ENCODE measurements around the gene NFILZ.

NFILZ gene, protein sequence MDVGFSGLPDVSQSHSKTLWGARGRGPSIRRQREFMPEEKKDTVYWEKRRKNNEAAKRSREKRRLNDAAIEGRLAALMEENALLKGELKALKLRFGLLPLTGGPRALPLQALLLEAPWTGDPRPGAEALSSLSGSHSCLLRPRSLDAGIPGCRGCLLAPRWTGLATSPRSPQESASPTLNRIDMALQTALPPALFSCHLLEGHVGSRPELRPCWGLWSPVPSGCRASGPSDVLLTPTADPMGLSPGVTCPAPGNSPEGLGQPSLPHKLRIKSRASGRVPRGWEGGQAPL

DNA sequence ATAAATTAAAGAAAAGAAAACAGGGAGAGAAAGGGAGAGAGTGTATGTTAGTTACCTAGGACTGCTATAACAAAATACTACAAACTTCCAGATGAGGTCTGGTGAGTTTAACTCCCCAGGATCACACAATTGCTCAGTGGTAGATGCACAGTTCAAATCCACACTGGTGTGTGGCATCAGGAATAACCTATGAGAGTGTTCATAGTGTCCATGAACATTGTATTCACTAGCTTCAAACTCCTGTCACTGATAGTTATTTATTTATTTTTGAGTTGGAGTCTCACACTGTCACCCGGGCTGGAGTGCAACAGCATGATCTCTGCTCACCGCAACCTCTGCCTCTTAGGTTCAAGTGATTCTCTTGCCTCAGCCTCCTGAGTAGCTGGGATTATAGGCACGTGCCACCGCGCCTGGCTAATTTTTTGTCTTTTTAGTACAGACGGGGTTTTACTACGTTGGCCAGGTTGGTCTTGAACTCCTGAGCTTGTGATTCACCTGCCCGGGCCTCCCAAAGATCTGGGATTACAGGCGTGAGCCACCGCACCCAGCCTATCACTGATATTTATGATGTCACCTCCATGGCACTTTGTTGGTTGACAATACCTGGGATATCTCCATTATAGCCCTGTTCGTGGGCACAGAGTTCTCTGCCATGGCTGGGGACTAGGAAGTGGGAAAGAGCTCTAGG lies at the start of gene NFILZ:
Gene NFILZ, plus strand, starts transcription at position 638 of the 688 bp plus-strand sequence. CDS start 46,133 bp downstream, outside the sequence.
- no peak for DNase-seq (ENCODE audit: low spot score)

DNA sequence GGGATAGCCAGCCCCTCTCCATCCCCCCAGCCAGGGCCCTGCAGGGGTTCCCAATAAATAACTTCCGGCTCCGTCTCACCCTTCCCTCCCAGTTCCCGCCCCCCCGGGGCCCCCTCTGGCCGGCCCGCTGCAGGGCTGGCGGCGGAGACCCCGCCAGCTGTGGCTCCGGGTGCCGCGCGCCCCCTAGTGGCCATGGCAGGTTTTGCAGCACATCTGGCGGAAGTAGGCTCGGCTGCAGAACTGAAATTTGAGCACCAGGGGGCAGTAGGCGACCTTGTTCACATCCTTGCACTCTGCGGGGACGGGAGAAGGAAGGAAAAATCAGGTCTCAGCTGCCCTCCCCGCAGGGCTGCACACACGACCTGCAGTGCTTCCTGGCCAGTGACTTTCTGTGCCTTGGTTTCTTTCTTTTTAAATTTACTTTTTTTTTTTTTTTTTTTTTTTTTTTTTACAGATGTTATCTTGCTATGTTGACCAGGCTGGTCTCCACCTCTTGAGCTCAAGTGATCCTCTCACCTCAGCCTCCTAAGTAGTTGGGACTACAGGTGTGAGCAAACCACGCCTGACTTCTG lies 49.6 kb upstream of the NFILZ start:
- peak; percentile 89 for DNase-seq (ENCODE audit: low spot score)

DNA sequence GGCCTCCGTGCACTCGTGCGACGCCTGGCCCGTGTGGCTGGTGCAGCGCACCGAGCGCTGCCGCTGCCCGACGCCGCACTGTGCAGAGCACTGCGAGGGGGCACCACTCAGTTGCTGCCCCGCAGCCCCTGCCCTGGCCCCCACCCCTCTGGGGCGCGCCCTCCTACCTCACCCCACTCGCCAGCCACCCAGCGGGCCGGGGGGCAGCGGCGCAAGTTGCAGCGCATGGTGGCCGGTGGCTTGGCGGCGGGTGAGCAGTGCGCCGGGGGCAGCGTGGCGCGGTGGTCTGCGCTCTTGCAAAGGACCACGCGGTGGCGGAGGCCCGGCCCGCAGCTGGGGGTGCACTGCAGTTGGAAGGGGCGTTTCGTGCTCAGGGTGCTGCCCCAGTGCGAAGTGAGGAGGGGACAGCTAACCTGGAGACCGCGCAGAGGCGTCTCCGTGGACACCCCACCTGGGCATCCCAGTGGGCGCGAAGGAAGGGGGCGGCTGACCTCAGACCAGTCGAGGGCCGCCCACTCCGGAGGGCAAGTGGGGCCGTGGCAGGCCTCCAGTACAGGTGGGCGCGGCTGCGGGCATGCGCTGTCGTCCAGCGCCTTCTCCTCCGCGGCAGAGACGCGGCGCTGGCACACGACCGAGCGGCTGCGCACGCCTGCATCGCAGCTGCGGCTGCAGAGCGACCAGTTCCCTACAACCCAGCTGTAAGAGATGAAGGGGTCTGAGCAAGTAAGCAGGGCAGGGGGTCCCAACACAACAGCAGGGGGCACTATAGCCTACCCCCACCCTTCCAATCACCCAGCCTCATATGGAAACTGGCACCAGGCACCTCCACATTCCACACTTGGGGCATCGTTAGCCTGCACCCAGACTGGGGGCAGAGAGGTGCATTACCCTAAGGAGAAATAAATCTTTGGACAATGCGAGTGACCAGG lies 45.2 kb upstream of the NFILZ start:
- no peak for DNase-seq (ENCODE audit: low spot score)

DNA sequence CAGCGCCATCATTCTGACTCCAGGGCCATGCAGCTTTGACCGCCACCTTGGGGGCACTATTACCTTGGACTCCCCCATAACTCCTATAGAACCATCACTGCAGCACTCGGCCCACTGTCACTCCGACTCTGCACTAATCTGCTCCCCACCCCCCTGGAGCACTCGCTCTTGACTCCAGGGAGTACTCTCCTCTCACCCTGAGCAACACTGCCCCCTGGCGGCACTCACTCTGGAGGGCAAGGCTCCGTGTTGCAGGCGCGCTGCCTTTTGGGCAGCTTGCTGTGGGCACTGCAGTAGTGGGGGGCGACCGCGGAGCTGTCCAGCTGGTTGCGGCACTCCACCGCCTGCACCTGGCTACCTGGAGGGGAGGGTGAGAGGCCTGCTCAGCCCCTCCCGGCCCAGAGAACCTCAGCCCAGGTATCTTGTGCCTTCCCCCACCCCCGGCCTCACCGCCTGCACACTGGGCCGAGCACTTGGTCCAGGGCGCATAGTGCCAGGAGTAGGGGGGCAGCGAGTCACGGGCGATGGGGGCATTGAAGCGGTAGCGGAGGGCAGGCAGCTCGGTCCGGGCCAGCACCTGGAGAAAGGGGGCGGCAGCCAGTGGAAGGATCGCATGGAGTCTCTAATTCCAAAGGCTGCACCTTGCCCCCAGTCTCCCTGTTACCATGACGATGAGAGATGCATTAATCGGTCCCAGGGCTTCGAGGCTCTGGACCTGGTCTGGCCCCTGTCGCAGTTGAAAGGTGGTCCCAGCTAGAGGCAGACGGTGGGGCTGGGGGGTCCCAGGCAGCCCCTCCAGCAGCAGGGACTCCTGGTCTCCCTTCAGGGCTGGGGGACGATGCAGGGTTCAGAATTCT lies 44.3 kb upstream of the NFILZ start:
- no peak for DNase-seq (ENCODE audit: low spot score)

DNA sequence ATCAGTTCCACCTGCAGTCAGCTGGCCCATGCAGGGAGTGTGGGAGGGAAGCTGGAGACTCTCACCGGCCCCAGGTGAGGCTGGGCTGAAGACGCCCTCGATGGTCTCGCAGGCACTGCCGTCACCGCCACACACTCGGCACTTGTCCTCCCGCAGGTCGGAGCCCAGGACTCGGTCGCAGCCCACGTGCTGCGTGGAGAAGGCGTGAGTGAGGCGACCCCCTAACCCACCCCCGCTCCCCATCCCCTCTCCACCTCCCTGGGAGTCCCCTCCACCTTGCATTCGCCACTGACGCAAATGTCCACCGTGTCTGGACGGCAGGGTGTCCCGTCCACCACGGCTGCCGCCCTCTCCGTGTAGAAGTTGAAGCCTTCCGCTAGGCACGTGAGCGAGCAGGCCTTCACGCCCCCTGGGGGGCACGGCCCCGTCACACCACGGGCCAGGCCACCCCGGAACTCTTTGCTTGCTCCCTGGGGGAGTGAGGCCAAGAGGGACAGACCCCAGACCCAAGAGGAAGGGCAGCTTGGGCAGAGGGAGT lies 41.2 kb upstream of the NFILZ start:
- DNase-seq (ENCODE audit: low spot score), result no peak

DNA sequence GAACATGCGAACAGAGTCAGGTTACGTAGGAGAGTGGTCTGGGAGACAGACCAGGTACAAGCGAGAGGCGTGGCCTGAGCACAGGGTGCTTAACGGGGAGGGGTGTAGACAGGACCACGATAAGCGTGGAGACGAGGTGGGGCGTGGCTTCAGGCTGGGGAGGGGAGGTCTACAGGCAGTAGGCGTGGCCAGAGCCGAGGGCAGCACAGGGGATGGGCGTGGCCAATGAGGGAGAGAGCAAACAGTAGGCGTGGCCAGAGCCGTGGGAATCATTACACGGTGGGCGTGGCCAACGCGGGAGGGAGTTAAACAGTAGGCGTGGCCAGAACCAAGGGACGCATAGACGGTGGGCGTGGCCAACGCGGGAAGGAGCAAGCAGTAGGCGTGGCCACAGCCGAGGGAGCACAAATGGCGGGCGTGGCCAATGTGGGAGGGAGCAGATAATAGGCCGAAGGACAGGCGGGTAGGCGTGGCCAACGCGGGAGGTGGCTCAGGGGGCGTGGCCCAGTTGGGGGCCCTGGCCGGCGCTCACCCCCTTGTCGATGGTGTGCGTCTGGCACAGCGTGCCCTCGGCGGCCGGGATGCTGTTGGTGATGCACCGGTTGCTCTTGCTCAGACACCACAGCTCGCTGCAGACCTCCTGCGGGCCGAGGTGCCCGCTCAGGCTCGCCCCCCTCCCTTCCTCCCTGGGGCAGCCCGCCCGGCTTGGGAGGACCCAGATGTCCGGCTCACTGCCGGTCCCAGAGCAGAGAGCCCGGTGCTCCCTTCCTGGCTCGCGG lies 38.0 kb upstream of the NFILZ start:
- DNase-seq (ENCODE audit: low spot score), result peak; percentile 97

DNA sequence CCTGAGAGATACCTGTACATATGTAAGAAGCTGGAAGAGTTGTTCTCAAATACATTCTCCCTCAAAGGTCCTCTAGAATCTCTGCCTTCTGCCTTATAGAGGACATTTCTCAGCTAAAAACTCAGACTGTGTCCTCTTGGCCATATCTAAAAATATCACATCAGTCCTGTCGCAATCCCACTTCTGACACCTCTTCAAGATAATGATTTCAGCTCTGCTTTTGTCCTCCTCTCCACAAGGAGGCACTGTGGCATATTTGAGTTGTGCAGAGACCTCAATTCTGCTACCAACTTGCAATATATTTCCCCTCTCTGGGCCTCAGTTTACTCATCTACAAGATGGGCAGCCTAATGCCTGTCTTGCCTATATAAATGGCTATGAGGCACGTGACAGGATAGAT lies 36.5 kb upstream of the NFILZ start:
- no peak for DNase-seq (ENCODE audit: low spot score)

DNA sequence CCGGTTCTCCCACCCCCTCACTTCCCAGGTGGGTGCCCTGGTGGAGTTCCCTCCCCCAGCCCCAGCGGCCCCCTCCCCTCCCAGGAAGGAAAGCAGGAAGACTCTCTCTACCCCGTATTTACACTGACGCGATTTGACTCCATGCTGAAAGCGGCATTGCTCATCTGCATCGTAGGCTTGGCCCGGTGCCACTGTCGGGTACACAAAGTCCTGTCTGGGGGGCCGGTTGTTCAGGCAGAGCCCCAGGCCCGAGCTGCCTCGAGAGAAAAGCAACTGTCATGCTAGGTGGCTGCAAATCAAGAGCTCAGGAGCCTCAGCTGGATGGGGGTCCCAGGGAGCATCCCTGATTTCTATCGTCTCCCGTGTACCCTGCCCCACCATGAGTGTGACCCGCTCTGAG lies 34.8 kb upstream of the NFILZ start:
- no peak for DNase-seq (ENCODE audit: low spot score)

DNA sequence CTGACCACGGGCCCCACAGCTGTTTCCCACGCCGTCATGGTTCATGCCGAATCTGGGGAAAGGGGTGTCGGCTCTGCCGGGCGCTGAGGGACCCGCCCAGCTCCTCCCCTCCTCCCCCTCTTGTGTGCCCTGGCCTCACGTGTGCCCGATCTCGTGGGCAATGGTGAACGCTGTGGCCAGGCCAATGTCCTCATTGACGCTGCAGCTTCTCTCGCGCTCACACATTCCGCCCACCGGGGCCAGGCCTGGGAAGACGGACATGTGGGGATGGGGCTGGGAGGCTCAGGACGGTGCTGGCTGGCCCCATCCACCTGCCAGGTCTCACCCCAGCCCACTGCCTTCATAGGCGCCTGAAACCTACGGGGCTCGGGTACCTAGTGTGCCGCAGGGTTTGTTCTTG lies 34.3 kb upstream of the NFILZ start:
- no peak for DNase-seq (ENCODE audit: low spot score)

DNA sequence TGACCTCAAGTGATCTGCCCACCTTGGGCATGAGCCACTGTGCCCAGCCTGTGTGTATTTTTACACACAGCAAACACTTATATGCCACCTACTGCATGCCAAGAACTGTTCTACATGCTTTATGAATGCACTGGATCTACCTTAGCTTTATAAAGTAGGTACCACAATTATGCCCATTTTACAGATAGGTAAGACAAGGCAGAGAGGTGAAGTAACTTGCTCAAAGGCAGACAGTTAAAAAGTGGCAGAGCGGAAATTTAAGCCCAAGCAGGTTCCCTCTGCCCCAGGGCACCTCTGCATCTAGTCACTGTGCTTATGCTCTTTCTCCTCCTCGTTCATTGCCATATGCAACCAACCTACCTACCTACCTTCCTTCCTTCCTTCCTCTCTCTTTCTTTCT lies 30.4 kb upstream of the NFILZ start:
- no peak for DNase-seq (ENCODE audit: low spot score)

DNA sequence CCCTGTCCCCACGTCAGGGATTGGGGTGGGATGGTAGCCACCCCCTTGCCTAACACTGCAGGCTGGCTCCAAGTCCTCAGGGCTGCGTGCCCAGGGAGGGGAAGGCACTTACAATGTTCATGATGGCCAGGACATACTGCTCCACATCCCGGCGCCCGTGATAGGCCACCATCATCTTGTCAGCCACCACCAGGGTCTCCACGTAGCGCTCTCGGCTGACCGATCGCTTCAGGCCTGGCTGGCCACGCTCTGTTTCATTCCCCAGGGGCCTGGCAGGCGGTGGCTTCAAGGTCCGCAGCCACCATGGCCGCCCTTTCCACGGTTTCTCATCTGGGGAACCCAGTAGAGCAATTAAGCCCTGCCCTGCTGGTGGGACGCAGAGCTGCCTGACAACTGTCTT lies 29.6 kb upstream of the NFILZ start:
- no peak for DNase-seq (ENCODE audit: low spot score)

DNA sequence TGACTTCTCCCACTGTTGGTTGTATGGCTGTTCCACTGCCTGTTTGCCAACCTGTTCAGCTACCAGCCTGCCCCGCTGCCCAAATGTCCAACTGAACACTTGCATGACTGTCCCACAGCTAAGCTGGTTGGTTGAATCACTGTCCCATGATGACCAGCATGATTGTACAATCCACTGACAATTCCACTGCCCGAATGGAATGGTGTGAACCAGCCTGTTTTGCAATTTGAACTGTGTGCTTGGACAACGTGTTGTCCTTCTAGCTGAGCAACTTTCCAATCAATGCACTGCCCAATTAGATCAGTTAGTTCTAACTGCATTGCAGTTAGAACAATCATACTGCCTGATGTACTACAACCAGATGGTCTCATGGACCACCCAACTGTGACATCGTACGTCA lies 28.6 kb upstream of the NFILZ start:
- no peak for DNase-seq (ENCODE audit: low spot score)

DNA sequence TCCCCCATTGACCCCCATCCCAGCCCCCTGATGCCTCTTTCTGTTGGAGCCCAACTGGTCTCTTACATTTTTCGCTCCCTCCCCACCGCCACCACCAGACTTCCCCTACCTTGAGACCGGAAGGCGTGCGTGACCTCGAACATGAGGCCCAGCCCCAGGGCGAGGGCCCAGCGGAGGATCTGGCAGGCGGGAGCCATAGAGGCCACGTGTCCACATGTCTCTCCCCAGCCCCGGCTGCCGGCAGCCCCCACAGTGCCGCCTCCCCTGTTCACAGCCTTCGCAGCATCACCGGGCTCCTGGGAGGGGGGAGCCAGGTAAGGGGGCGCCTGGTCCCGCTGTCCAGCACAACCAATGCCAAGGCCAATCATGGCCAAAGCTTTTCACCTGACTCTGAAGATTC lies 24.9 kb upstream of the NFILZ start:
- no peak for DNase-seq (ENCODE audit: low spot score)

DNA sequence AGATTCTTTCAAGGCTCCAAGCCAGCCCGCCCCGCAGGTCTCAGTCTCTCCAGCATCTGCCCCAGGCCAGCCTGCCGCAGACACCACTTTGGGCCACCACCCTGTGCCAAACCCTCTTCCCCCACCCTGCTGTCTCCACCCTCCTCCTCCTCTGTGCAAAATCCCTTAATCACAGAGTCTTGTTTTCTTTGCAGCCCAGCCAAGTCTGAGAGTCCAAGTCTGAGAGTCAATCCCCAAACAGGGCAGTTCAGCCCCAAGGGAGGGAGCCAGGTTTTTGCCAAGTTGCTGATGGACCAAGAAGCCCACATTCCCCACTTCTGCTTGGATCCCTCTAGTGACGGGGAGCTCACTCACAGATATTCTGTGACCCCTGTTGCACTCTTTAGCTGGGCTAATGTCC lies 23.0 kb upstream of the NFILZ start:
- no peak for DNase-seq (ENCODE audit: low spot score)

DNA sequence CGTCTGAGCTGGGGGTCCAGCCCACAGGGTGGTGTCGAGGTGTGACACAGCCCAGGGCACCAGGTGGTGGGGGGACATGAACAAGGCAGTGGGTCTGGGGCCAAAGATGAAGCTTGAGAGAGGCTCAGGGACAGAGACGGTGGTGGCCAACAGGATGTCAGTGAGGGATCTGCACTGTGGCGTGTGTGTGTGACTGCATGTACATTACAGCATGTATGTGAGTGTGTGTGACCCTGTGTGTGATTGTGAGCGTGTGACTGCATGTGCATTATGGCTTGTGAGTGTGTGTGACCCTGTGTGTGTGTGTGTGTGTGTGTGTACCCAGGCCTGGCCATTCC lies 21.5 kb upstream of the NFILZ start:
- DNase-seq (ENCODE audit: low spot score), result no peak

DNA sequence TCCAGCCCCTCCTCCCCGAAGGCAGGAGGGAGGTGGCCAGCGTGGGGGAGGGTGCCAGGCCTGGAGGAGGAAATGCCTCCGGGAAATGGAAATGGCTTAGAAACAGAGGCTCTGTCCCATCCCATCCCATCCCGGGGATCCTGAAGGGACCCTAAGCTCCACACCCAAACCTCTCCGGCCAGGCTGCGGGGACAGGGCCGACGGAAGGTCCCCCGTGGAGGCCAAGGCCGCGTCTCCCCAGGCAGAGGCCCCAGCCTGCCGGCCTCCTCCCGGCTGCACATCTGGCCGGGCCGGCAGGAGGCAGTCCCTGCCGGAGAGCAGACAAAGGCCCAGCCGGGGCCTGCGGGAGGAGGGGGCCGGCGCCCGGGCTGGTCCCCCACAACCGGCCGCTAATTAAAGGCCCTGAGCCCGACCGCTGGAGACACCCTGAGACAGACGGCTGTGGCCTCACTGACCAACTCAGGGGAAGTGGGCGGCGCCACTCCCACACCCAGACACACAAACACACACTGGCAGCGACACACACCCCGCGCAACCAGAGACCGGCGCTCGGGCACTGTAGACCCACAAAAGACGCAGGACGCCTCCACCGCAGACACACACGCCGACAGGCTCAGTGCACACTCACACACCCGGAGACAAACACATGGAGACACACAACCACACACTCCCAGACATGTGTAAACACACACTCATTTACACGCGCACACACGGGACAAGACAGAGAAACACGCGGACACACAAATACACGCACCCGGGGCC lies 21.0 kb upstream of the NFILZ start:
- DNase-seq (ENCODE audit: low spot score), result peak; percentile 80

DNA sequence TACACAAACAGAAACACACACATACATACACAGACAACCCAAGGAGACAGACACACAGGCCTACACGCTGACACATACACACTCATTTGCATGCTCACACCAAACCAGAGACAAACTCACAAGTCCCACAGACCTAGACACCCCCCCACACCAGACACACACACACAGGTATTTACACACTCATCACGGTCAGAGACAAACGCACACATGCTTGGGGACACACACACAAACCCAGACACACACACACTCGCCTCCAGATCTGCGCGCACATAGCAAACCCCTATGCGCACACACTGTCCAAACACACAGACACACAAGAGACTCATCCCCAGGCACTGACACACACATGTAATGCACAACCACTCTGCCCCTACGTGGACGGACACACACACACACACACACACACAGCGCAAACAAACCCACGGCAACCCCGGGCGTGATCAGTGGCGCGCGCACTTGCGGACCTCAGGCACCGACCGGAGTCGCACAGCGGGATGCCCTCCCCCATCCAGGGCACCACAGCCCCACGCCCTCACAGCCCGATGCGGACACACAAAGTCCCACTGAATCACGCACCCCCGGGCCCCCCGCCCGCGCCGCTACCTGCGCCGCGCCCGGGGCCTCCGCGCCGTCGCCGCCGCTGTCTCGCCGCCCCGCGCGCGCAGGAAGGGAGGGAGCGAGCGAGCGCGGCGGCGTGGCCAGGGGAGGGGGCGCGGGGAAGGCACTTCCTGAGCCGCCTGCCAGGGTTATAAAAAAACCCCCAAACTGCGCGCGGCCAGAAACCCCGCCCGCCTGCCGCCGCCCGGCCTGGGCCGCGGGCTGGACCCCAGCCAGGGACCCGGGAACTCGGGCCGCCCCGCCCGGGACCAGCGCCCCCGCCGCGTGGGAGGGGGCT lies 20.1 kb upstream of the NFILZ start, which contains the start of gene ADAMTS10:
Gene ADAMTS10, minus strand, starts transcription at position 675 of the 895 bp plus-strand sequence. CDS start 5,005 bp downstream, outside the sequence.
- peak; percentile 80 for DNase-seq (ENCODE audit: low spot score)

DNA sequence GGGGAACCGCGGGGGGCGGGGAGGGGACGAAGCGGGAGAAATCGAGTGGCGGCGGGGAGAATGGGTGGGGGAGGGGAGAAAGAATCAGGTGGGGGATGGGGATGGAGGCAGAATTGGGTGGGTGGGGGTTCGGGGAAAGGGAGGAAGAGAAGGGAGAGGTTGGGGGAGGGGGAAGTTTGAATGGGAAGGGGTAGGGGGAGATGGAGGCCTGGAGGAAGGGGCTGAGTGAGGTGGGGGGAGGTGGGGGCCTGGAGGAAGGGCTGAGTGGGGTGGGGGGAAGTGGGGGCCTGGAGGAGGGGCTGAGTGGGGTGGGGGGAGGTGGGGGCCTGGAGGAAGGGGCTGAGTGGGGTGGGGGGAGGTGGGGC lies 19.5 kb upstream of the NFILZ start:
- DNase-seq (ENCODE audit: low spot score), result no peak

Data from left forelimb (tissue), 1 donor.